Hematopoietic multipotent progenitor cell treated with erythropoietin and hydrocortisone succinate and interleukin-3 and kit ligand, for 6 days (in vitro differentiated cells): ENCODE data around the gene PIGW.
A peak's percentile ranks its signal among the peaks of the same experiment; 100 is the strongest.

ENCODE experiments used
- DNase-seq: peaks from one replicate; pipeline ENCODE4 v3.0.0-alpha.2; 2015

The PIGW gene

GRCh38 chr17:36546418-36547093, 11.8 kb downstream of the PIGW start:
- DNase-seq = peak; percentile 48

GRCh38 chr17:36547776-36548175, 13.0 kb downstream of the PIGW start:
- DNase-seq = no peak

- DNase-seq = peak; percentile 38
Measured at GRCh38 chr17:36550491-36551417, 16.0 kb downstream of the PIGW start.

GRCh38 chr17:36553459-36553858, 18.7 kb downstream of the PIGW start:
- no peak for DNase-seq

GRCh38 chr17:36566081-36566480, 31.3 kb downstream of the PIGW start:
- DNase-seq = no peak

GRCh38 chr17:36575028-36575427, 40.2 kb downstream of the PIGW start:
- DNase-seq = no peak

- no peak for DNase-seq
Measured at GRCh38 chr17:36576793-36577192, 42.0 kb downstream of the PIGW start.

- no peak for DNase-seq
Measured at GRCh38 chr17:36578671-36579070, 43.9 kb downstream of the PIGW start.

GRCh38 chr17:36583787-36584186, 49.0 kb downstream of the PIGW start:
- DNase-seq = no peak

GRCh38 chr17:36586138-36586537, 51.4 kb downstream of the PIGW start:
- DNase-seq = no peak
